ENCODE data around the gene EXD2. TPM values are rescaled to one million over a fixed set of nuclear protein-coding genes. Genes with fewer than 3 reads are reported as not detected.

The EXD2 gene
- polyA plus RNA-seq, 2 of the 4 experiments (the other 2 are of a cell fraction): 13.9 to 22.1 TPM

- WGBS (ENCODE audit: missing lambda C conversion rate): 77% methylated on average over 3 of the region's 3 CpGs
- H3K4me2 ChIP-seq: no peak overlapping the region
- no peak for DNase-seq (ENCODE audit: low read depth in 1 of 2, low spot score in 1 of 2)
- POLR2A ChIA-PET: no interaction called here
- no peak for FAIRE-seq
- H3K4me3 ChIP-seq: no peak overlapping the region
- ATAC-seq: no peak
- H3K4me1 ChIP-seq: no peaks in the 10 kb centered on the region; the same call in 2 of the 3 replicates
- H3K9me3 ChIP-seq: no peaks in the 10 kb centered on the region
- CTCF ChIA-PET: interaction anchor here (1.0 to 4.2 kb wide), 7 partner anchors 11 to 217 kb away, joined by 3 to 15 read pairs (median 7); partner anchors contain the start of gene GALNT16
- TF ChIP-seq CBX8 (IDR thresholded peaks at IDR 0.05): no peak
- no peak for TF ChIP-seq TP53 (CRISPR knock-in tag; IDR thresholded peaks at IDR 0.05)
- TF ChIP-seq, protein P1, sequence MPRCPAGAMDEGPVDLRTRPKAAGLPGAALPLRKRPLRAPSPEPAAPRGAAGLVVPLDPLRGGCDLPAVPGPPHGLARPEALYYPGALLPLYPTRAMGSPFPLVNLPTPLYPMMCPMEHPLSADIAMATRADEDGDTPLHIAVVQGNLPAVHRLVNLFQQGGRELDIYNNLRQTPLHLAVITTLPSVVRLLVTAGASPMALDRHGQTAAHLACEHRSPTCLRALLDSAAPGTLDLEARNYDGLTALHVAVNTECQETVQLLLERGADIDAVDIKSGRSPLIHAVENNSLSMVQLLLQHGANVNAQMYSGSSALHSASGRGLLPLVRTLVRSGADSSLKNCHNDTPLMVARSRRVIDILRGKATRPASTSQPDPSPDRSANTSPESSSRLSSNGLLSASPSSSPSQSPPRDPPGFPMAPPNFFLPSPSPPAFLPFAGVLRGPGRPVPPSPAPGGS (IDR thresholded peaks at IDR 0.05): no peak
- TF ChIP-seq NR3C1 (IDR thresholded peaks at IDR 0.05): no peak
- no peak for TF ChIP-seq ELK1 (IDR thresholded peaks at IDR 0.05; ENCODE audit: low read depth, low read length)
- TF ChIP-seq HOXA7 (CRISPR knock-in tag; IDR thresholded peaks at IDR 0.05): no peak
- TF ChIP-seq, protein P2, sequence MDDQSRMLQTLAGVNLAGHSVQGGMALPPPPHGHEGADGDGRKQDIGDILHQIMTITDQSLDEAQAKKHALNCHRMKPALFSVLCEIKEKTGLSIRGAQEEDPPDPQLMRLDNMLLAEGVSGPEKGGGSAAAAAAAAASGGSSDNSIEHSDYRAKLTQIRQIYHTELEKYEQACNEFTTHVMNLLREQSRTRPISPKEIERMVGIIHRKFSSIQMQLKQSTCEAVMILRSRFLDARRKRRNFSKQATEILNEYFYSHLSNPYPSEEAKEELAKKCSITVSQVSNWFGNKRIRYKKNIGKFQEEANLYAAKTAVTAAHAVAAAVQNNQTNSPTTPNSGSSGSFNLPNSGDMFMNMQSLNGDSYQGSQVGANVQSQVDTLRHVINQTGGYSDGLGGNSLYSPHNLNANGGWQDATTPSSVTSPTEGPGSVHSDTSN (IDR thresholded peaks at IDR 0.05): no peak
- TF ChIP-seq RARB (CRISPR knock-in tag; IDR thresholded peaks at IDR 0.05): no peak
- TF ChIP-seq POLR2A (IDR thresholded peaks at IDR 0.05; ENCODE audit: low read length): no peak
- TF ChIP-seq ZNF302 (CRISPR knock-in tag; IDR thresholded peaks at IDR 0.05): no peak
- TF ChIP-seq RNF2 (IDR thresholded peaks at IDR 0.05; ENCODE audit: borderline replicate concordance, low read depth): no peak
- no peak for TF ChIP-seq FOSB (CRISPR knock-in tag; IDR thresholded peaks at IDR 0.05)
- TF ChIP-seq CHD4 (IDR thresholded peaks at IDR 0.05; ENCODE audit: borderline replicate concordance): no peak
- no peak for TF ChIP-seq EHF (CRISPR knock-in tag; IDR thresholded peaks at IDR 0.05)
- H3K27ac ChIP-seq: no peak overlapping the region
These were observed 55.0 kb downstream of the EXD2 start for GRCh38 chr14:69246331-69246730.

DNA sequence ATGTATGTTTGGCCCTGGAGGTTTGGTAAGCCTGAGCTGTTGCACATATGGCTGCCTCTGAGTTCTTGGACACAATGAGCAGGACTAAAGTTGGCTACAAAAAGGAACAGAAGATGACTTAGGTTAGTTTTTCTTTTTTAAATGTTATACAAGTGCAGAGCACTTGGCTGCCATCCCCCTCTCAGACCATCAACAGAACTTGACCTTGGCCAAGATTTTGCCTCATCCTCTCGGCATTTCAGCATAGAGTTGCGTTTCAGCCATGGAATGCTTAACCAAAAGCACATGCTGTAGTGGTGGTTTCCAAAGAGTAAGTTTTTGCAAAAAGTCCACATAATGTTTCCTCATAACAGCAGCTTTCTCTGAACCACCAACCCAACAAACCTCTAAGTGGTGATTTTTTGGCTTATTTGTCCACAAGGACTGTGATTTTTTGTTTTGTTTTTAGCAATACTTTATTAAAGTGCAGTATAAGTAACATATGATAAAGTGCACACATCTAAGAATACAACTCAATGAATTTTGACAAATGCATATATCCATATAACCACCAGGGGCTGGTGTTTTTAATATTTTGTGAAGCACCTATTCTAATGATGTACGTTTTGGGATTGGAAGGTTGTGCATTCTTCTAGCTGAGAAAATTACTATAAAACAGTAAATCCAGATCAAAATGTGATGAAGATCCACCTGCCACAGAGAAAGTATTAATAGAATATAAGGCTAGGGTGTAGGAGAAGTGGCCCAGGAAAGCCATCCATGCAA lies 56.6 kb downstream of the EXD2 start:
- TF ChIP-seq FOSB (CRISPR knock-in tag; IDR thresholded peaks at IDR 0.05) (no peak), TP53 (CRISPR knock-in tag; IDR thresholded peaks at IDR 0.05) (no peak), ZFP36 (IDR thresholded peaks at IDR 0.05; ENCODE audit: borderline replicate concordance, partially characterized antibody) (no peak), CHD2 (IDR thresholded peaks at IDR 0.05; ENCODE audit: low read length, partially characterized antibody) (no peak), RNF2 (IDR thresholded peaks at IDR 0.05; ENCODE audit: borderline replicate concordance, low read depth) (no peak), SMC3 (IDR thresholded peaks at IDR 0.05) (no peak), EHMT2 (IDR thresholded peaks at IDR 0.05; ENCODE audit: low read depth) (no peak), PHF8 (IDR thresholded peaks at IDR 0.05; ENCODE audit: borderline replicate concordance, low read depth) (no peak), KDM5A (IDR thresholded peaks at IDR 0.05) (no peak), RFX5 (IDR thresholded peaks at IDR 0.05) (no peak), JUN (IDR thresholded peaks at IDR 0.05) (no peak), TFCP2L1 (CRISPR knock-in tag; IDR thresholded peaks at IDR 0.05) (no peak)
- TF ChIP-seq, protein P3, sequence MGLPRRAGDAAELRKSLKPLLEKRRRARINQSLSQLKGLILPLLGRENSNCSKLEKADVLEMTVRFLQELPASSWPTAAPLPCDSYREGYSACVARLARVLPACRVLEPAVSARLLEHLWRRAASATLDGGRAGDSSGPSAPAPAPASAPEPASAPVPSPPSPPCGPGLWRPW (IDR thresholded peaks at IDR 0.05): no peak
- TF ChIP-seq, protein P1 (IDR thresholded peaks at IDR 0.05): no peak
- TF ChIP-seq, protein P2 (IDR thresholded peaks at IDR 0.05): no peak
- H3K4me3 ChIP-seq: no peak overlapping the region
- no peaks in the 10 kb centered on the region; the same call in 2 of the 3 replicates for H3K4me1 ChIP-seq
- no peak overlapping the region for H3K27ac ChIP-seq
- FAIRE-seq (no peak), DNase-seq (ENCODE audit: low read depth in 1 of 2, low spot score in 1 of 2) (no peak), ATAC-seq (peak in 1 of 2 experiments; percentile 41; a peak in 1 of 6 replicates)
- no peaks in the 10 kb centered on the region for H3K9me3 ChIP-seq
- ChIA-PET POLR2A (no interaction called here), CTCF (interaction anchor here (0.6 to 4.2 kb wide), 12 partner anchors 11 to 1532 kb away, joined by 3 to 15 read pairs (median 4); partner anchors contain the start of gene GALNT16)
- WGBS (ENCODE audit: missing lambda C conversion rate): 69% methylated on average over 3 of the region's 3 CpGs
- H3K4me2 ChIP-seq: no peak overlapping the region
